T-helper 2 cell (primary cell): ENCODE results near the gene GPR68.

ENCODE experiments used
- DNase-seq, 5 experiments: peaks; one replicate each; pipeline versions ENCODE4 v3.0.0 to v3.0.0-alpha.2; 2012 to 2022
- total RNA-seq, 2 donors: gene quantifications; one replicate each; lab custom pipeline; 2026; lab: John Stamatoyannopoulos, UW

GPR68 gene
- total RNA-seq = 18.5 to 26.2 reads per million in 2 donors

- DNase-seq = peak in 2 of 5 experiments; percentile 33 to 85
Observed at GRCh38 chr14:91244501-91244901, at the start of gene GPR68. GPR68 (minus strand) TSS chr14:91244704; CDS start chr14:91235050, 9,654 bp downstream.

GRCh38 chr14:91294153-91294552 lies 49.6 kb upstream of the GPR68 start:
- DNase-seq = no peak

GRCh38 chr14:91293281-91293680 lies 48.8 kb upstream of the GPR68 start:
- no peak for DNase-seq

GRCh38 chr14:91292491-91292890 lies 48.0 kb upstream of the GPR68 start:
- DNase-seq = no peak

- no peak for DNase-seq
Observed at GRCh38 chr14:91291786-91292405, 47.4 kb upstream of the GPR68 start.

GRCh38 chr14:91290986-91291385 lies 46.5 kb upstream of the GPR68 start:
- DNase-seq = no peak

- DNase-seq = no peak
Observed at GRCh38 chr14:91289464-91289863, 45.0 kb upstream of the GPR68 start.

GRCh38 chr14:91288876-91289275 lies 44.4 kb upstream of the GPR68 start:
- no peak for DNase-seq

- DNase-seq = peak; percentile 49 to 79 (median 65)
Observed at GRCh38 chr14:91286530-91286937, 42.0 kb upstream of the GPR68 start.

- DNase-seq = no peak
Observed at GRCh38 chr14:91284791-91285548, 40.5 kb upstream of the GPR68 start.

GRCh38 chr14:91284146-91284790 lies 39.8 kb upstream of the GPR68 start:
- no peak for DNase-seq

- DNase-seq = no peak
Observed at GRCh38 chr14:91283666-91284065, 39.2 kb upstream of the GPR68 start.

- no peak for DNase-seq
Observed at GRCh38 chr14:91282954-91283645, 38.6 kb upstream of the GPR68 start.

GRCh38 chr14:91281346-91281745 lies 36.8 kb upstream of the GPR68 start:
- no peak for DNase-seq

- no peak for DNase-seq
Observed at GRCh38 chr14:91280129-91280528, 35.6 kb upstream of the GPR68 start.

GRCh38 chr14:91279354-91279753 lies 34.9 kb upstream of the GPR68 start:
- no peak for DNase-seq

- no peak for DNase-seq
Observed at GRCh38 chr14:91278383-91278715, 33.8 kb upstream of the GPR68 start.

GRCh38 chr14:91277546-91278382 lies 33.3 kb upstream of the GPR68 start:
- DNase-seq = no peak

GRCh38 chr14:91274796-91275195 lies 30.3 kb upstream of the GPR68 start:
- no peak for DNase-seq

- no peak for DNase-seq
Observed at GRCh38 chr14:91273885-91274273, 29.4 kb upstream of the GPR68 start.

- no peak for DNase-seq
Observed at GRCh38 chr14:91273273-91273884, 28.9 kb upstream of the GPR68 start.
